ENCODE measurements around the gene TTI1. TPM values are rescaled to one million over a fixed set of nuclear protein-coding genes. Genes with fewer than 3 reads are reported as not detected.
"Not testable (repeated sequence)": the region's sequence is repeated elsewhere in the genome, so short reads cannot be mapped to it uniquely, and the experiment has no call there.

TTI1 gene
- total RNA-seq, 1 donor from 2014 or later = 11.9 TPM

DNA sequence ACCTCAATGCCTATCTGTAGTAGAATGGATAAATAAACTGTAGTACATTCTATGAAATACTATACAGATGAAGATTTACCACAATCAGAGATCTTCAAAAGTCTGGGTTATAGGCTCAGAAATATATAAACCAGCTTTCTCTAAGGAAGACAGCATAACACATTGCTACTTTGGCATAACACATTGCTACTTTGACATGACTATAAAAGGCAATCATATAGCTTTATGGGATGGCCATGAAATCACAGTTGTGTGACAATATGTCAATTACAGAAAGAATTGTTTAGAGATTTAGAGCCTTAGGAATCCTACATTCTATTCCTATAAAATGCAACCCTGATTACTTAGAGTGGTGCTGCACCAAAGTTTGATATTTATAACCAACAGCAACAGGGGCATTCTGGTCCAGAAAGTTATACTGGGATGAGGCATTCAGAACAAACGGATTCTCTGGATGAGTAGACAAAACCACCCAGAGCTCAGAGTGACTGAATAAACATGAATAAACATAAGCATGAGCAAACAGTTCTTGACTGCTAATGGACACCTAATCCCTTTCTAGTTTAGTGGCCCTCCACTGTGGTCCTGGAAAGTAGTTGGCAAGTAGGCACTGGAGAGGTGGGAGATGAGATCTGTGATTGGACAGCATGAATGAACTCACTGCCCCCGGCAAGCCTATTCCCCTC lies 12.0 kb downstream of the TTI1 start:
- DNase-seq (no peak), ATAC-seq (ENCODE audit: poor library complexity) (no peak)
- intact Hi-C loops (cut with DNase I) = no loop called here

DNA sequence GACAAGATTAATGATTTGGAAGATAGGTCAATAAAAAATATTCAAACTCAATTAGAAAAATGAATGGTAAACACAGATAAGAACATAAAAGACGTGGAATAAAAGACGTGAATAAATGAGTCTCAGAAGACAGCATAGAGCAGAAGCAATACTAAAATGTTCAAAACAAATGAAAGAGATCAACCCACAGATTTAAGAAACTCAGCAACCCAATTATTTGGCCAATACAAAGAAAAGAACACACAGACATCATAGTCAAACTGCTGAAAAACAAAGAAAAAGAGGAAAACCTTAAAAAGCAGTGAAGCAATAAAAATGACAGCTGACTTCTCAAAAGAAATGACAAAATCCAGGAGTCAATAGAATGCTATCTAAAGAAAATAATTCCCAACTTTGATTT lies 14.9 kb downstream of the TTI1 start:
- no peak for ATAC-seq (ENCODE audit: poor library complexity)
- DNase-seq = no peak
- intact Hi-C loops (cut with DNase I) = no loop called here

DNA sequence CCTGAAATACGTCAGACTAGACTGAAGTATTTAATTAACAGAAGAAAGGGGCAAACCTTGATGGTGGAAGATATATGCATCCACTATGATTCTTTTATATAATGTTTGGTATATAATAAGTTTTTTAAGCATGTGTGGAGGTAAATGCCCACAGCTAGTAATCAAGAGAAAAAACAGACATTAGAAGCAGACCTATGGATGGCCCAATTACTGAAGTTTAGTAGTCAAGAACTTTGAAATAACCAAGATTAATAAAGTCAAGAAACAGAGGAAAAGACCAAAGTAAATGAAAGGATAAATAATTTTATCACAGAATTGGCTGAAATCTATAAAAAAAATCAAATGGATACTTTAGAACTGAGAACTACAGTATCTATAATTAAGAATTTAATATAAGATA lies 15.3 kb downstream of the TTI1 start:
- DNase-seq (no peak), ATAC-seq (ENCODE audit: poor library complexity) (no peak)
- intact Hi-C loops (cut with DNase I) = no loop called here

DNA sequence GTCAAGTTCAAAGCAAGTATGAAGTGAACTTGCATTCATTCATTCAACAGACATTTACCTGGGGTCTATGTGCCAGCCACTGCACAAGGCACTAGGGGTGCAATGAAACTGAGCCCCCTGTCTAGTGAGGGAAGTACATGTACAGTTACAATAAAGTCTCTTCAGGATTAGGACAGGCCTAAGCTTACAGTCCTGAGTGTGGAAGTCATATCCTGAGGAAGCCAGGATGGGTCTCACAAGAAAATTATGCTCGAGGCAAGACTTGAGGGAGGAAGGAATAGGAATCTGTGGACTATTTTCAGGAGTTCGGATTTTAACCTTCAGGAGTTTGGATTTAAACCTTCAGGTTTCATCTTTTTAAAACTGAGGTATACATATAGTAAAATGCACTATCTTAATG lies 19.4 kb downstream of the TTI1 start:
- intact Hi-C loops (cut with DNase I) = no loop called here
- no peak for ATAC-seq (ENCODE audit: poor library complexity)

DNA sequence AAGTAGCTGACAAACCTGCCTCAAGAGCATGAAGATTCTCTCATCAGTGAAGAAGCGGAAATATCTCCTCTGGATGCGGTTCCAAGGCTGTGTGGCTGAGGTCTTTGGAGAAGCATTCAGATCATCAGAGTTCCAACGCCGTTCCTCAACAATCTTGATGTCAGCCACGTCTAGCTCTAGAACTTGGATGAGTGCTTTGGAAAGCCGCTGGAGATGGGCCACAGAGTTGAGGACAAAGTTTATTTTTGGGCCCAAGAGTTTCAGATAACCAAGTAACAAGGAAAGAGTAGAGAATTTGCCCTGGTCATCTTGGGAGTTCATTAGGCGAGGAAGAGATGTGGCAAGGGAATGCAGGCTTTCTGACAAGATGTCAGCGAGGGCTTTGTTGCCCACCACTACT lies 20.9 kb downstream of the TTI1 start:
- intact Hi-C loops (cut with DNase I) = no loop called here
- no peak for DNase-seq
- ATAC-seq (ENCODE audit: poor library complexity) = no peak

More for the DNA sequence above, 19.4 kb downstream of the TTI1 start:
- DNase-seq = no peak

DNA sequence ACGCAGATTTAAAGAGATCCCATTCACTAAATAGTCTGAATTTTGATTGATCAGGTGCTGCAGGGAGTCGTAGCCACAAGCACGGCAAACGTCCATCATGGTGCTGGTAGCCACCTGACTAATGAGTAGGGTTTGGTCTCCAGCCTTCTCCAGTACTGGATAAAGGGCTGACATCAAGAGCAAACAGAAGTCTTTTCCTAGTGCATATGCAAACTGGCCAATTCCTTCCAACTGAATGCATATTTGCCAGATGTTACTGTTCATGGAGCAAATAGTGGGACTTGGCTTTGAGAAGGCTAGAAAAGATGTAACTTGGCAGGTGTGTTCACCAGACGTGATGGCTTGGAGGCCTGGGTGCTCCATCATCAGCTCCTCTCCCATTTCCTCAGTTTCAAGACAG lies 21.6 kb downstream of the TTI1 start:
- intact Hi-C loops (cut with DNase I) = no loop called here
- DNase-seq (no peak), ATAC-seq (ENCODE audit: poor library complexity) (no peak)

DNA sequence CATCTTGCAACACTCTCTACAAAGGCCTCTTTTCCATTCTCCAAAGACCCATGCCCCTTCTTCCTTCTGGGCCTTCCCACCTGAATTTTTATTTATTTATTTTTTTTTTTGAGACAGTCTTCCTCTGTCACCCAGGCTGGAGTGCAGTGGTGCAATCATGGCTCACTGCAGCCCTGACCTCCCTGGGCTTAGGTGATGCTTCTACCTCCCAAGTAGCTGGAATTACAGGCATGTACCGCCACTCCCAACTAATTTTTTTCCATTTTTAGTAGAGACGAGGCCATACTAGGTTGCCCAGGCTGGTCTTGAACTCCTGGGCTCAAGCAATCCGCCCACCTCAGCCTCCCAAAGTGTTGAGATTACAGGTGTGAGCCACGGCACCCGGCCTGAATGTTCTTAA lies 23.8 kb downstream of the TTI1 start:
- intact Hi-C loops (cut with DNase I); ATAC-seq (ENCODE audit: poor library complexity); DNase-seq: not testable (repeated sequence)

DNA sequence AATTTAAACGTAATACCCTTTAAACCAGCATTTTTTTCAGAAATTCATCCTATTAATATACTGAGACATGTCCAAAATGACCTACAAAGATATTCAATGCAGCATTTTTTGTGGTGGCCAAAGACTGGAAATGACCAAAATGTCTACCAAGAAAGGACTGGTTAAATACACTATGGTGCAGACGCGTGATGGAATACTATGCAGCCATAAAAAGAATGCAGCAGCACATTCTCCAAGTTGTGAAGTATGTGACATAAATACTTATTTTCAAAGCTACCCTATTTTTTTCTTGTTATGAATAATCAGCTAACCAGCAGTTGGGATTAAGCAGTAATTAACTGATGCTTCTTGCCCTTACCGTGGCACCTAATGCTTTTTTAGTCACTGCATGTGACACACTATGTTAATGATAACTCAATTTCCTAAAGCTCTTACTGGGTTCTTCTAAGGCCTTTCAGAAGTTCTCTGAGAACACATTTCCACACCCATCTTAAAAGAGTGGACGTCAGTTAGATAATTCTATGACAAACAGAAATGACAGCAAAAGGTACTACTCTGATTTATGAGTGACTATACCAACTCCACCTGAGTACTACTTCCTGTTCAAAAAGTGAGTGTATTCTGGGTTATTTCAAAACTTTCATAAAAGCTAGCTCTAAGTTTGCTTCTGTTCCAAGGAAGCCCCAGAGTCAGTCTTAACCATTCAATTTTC lies 24.9 kb downstream of the TTI1 start:
- intact Hi-C loops (cut with DNase I) = no loop called here
- no peak for ATAC-seq (ENCODE audit: poor library complexity)
- no peak for DNase-seq

DNA sequence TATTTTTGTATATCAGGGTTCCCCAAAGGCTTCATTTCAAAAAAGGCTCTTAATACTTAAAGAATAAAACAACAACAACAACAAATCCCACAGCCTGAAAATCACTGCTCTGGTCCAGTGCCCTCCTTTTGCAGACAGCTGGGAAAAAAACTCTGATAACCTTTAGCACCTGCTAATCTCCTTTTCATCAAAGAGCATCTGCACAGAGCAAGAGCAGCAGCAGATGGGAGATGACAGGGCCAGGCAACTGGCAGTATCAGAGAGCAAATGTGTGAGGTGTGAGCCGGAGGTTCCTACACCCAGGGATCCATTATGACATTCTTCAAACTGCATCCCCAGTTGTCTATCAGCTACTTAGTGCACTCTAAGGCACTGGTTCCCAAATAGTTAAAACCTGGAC lies 25.7 kb downstream of the TTI1 start:
- ATAC-seq (ENCODE audit: poor library complexity) (no peak), DNase-seq (no peak)
- intact Hi-C loops (cut with DNase I) = no loop called here

DNA sequence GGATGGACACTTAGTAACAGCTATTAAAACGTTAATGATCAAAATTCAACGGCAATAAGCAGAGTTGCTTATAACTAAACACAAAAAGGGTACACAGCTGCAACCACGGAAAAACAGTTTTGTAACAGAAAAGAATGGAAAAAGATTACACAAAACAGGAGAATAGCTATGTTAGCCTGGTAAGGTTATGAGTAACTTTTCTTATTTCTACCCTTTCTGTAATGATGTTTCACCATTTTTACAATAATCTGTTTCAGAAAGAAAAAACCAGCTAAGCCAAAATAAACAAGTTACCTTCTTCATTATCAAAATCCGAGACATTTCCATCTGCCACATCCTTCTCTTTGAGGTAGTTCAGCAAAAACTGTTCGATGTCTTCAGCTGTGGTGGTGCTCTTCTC lies 27.4 kb downstream of the TTI1 start:
- ATAC-seq (ENCODE audit: poor library complexity) (no peak), DNase-seq (no peak)
- intact Hi-C loops (cut with DNase I) = no loop called here

DNA sequence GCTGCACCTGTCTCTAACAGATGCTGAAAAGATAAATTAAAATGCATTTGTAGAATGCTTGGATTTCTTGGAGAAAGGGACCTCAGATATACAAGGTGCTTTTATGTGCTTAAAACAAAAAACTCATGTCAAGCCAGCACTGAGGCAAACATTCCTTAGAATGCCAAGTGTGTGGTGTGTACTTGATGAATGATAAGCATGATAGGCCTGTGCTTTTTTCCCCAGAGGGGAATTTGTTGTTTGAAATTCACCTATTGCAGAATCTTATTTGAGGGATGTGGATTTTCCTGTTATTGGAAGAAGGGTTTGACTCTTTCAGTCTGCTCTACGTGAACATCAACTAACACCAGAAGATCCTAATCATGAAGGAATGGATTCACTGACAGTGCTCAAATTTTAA lies 28.8 kb downstream of the TTI1 start:
- no peak for DNase-seq
- no peak for ATAC-seq (ENCODE audit: poor library complexity)
- intact Hi-C loops (cut with DNase I) = no loop called here

DNA sequence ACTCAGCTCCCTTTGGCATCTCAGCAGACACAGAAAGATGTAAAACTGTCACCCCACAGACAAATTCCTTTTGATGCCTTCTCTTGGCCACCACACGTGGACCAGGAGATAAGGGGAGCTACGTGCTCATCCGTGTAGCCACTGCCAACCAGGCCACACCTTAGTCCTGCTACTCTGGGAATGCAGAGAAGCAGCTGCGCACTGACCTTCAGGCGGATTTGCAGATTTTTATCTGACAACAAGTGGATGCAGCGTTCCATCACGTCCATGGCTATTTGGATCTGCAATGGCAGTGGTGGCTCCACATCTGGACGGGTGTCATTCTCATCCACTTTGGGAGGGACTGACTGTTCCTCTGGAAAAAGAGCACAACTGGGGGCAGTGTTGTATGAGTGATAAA lies 30.8 kb downstream of the TTI1 start:
- ATAC-seq (ENCODE audit: poor library complexity) (no peak), DNase-seq (no peak)
- intact Hi-C loops (cut with DNase I) = no loop called here

DNA sequence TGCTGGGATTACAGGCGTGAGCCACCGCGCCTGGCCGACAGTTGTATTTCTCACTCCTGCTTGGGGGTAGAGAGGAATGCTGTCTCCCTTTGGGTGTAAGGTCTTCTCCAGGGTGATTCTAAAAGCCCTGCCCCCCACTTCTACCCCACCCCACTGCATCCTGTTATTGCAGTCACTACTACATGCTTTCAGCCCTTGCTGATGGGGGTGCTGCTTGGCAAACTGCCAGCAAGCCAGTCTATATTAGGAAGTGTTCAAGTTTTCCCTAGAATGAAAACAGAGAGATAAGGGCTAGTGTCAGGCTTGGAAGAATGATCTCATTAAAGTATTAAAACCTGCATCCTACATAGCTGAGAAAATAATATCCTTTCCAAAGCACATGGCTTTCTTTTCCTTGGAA lies 31.3 kb downstream of the TTI1 start:
- DNase-seq (no peak), ATAC-seq (ENCODE audit: poor library complexity) (no peak)

DNA sequence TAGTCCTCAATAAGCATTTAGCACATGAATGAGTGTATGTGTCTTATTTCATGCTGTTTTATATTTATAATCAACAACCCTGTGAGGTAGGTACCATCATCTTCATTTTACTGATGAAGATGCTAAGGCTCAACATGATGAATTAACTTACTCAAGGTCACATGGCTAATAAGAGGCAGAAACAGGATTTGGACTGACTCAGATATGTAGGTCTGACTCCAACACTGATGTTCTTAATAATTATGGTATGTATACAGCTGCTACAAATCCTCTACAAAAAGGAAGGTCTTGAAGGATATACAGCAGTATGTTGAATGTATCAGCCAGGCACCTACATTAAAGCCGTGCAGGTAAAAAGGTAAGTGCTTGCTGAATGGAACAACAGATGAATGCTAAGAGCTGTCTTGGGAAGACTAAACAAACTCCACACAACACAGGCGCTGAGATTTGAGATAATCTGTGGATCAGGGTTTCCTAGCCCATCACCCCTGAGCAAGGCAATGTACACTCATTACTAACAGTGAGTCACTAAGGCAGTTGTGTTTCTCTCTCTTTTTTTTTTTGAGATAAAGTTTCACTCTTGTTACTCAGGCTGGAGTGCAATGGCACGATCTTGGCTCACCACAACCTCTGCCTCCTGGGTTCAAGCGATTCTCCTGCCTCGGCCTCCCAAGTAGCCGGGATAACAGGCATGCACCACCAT lies 31.9 kb downstream of the TTI1 start:
- intact Hi-C loops (cut with DNase I) = no loop called here
- DNase-seq (no peak), ATAC-seq (ENCODE audit: poor library complexity) (no peak)

More for the DNA sequence above, 31.3 kb downstream of the TTI1 start:
- intact Hi-C loops (cut with DNase I) = no loop called here

DNA sequence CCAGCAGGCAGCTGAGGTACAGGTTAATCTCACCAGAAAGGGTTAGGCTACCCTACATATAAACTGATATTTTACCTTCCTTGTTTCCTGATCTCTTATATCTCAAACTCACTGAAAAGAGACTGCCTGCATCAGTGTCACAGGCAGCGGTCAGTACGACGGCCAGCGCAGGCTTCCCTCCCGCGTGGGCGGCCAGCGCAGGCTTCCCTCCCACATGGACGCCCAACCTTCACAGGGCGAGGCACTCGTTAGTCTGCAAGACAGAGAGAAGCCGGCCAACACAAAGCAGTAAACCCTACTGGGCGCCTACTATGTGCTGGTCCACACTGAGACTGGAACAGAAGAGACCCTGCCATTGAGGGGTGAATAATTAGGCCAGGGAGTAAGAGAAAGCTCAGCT lies 33.0 kb downstream of the TTI1 start:
- DNase-seq (no peak), ATAC-seq (ENCODE audit: poor library complexity) (no peak)
- intact Hi-C loops (cut with DNase I) = no loop called here

DNA sequence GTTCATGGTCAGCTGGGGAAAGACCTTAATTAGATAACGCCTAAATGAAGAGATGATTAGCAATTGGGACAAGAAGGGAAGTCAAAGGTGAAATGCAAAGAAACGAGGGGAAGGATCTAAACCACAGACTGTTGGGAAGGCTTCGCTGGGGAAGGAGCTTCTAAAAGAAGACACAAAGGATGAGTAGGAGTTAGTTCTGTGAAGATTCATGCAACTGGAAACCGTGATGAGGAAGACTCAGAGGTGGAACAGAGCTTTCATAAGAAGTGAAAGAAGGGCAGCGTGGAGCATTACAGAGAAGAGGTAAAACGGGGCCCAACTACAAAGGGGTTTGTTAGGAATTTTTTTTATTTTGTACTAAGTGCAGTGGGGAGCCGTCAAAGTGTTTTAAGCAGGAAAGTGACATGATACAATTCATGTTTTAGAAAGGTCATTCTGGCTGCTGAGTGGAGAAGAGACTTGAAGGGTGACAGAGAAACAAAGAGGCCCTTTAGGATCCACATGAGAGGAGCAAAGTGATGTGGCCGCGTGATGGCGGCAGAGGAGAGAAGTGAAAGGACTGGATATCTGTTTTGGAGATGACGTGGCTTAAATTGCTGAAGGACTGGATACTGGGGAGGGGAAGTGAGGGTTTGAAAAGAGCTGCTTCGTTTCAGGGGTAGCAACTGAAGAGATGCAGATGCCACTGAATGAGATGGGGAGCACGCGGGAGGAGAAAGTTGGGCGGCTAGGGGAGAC lies 33.6 kb downstream of the TTI1 start:
- no peak for DNase-seq
- no peak for ATAC-seq (ENCODE audit: poor library complexity)
- intact Hi-C loops (cut with DNase I) = loop anchor here (10.0 kb wide), 2 partner anchors 245 to 435 kb away; no protein-coding TSS in a partner anchor

DNA sequence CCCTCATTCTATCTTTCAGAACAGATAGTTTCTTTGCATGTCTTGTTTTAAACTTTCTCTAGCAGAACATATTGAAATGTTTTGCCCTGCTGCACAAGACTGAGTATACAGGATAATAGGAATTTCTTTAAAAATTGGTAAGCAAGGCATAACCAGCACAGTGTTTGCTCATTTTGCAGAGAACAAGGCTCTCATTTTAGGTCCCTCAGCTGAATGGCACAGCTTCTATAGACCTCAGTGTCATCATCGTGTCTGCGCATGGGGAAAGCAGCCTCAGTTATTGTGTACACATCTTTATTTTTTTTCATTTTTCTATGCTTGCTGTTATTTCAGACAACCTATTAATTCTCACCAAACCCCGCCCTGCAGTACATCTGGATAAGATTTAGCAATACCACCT lies 35.7 kb downstream of the TTI1 start:
- intact Hi-C loops (cut with DNase I) = loop anchor here (10.0 kb wide), 2 partner anchors 243 to 433 kb away; no protein-coding TSS in a partner anchor
- ATAC-seq (ENCODE audit: poor library complexity) (no peak), DNase-seq (no peak)

DNA sequence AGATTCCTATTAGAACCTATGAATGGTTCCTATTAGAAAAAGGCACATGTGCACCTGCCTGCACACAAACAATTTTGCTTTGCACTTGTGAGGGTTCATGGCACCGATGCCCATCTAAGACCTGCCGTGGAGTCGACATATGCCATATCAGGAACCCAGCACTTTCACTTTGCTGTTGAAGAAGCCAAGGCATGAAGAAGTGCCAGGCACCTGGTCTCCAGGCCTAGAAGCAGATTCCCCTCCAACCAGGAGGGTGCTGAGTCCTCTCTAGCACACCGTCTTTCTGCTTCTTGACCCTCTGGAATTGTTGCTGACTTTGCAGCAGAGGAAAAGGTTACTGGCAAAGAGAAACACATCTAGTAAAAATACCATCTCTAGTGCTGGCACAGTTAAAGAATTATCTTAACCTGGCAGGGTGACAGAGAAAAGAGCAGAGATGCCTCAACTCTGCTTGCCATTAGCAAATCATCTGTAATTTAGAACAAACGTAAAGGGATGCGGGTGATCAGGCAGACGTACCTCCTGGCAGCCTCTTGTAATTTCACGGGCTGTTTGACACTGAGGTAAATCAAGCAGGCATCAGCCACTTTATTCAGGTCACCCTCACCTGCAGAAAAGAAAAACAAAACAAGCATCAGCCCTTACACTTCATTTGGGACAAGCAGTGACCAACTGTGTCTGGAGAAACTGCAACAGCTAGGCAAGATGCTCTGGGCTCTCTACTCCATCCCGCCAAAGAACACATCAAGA lies 37.2 kb downstream of the TTI1 start:
- DNase-seq = no peak
- intact Hi-C loops (cut with DNase I) = loop anchor here (10.0 kb wide), 2 partner anchors 241 to 431 kb away; no protein-coding TSS in a partner anchor
- no peak for ATAC-seq (ENCODE audit: poor library complexity)

Data from Right ventricle myocardium superior (tissue), 1 donor.